Upper lobe of right lung (tissue), 1 donor: Measurements from ENCODE around the gene CEP152. TPM values are rescaled to one million over a fixed set of nuclear protein-coding genes. Genes with fewer than 3 reads are reported as not detected.

Source experiments
- ATAC-seq: fragments of 200-7000 bp; cut with Tn5 transposase; one replicate; pipeline ENCODE4 v1.9.1; 2020; ENCODE audit warnings: mild to moderate bottlenecking, moderate library complexity
- DNase-seq: peaks from one replicate; pipeline ENCODE4 v3.0.0-alpha.2; 2020
- H3K27ac ChIP-seq: fragments of 200-600 bp; one replicate; pipeline ENCODE4 v1.8.0; 2022
- H3K27me3 ChIP-seq: fragments of 200-600 bp; one replicate; pipeline ENCODE4 v1.8.0; 2022; ENCODE audit warnings: mild to moderate bottlenecking
- H3K36me3 ChIP-seq: fragments of 200-600 bp; one replicate; pipeline ENCODE4 v1.8.0; 2022
- H3K4me1 ChIP-seq: fragments of 200-600 bp; one replicate; pipeline ENCODE4 v1.8.0; 2022
- H3K4me3 ChIP-seq: fragments of 200-600 bp; one replicate; pipeline ENCODE4 v1.8.0; 2022; ENCODE audit warnings: mild to moderate bottlenecking
- H3K9me3 ChIP-seq: fragments of 200-600 bp; one replicate; pipeline ENCODE4 v1.8.0; 2022
- CTCF ChIP-seq: fragments of 200-600 bp; IDR thresholded peaks from one replicate; pipeline ENCODE4 v1.8.0; 2022; ENCODE audit warnings: antibody characterized with exemption
- intact Hi-C: fragments of 100-400 bp; cut with DNase I; formaldehyde crosslinking; loops from one replicate; pipeline ENCODE4 v1.11.0; 2022
- total RNA-seq: library from RNA; stranded (reverse); fragmentation: NEBNext Ultra II Directional; extraction: Animal tissue kit (Norgen Biotek cat#: 25700); gene quantifications from one replicate; pipeline ENCODE4 v1.2.1, GENCODE V29; 2021
- donor health status: DM: no; HTN: yes; CAD: no; lungs with severe emphysema.

CEP152 gene
- total RNA-seq, 1 donor from 2014 or later: 4.2 TPM

GRCh38 chr15:48696627-48697312 is 114.1 kb downstream of the CEP152 start:
- ATAC-seq: no peak
- Histone ChIP-seq H3K27ac (no peak overlapping the region), H3K36me3 (no peaks in the 10 kb centered on the region), H3K4me1 (no peaks in the 10 kb centered on the region), H3K27me3 (no peaks in the 10 kb centered on the region), H3K4me3 (no peak overlapping the region), H3K9me3 (no peaks in the 10 kb centered on the region)
- TF ChIP-seq CTCF: no peak
- intact Hi-C loops: no loop called here
- no peak for DNase-seq

- H3K27ac ChIP-seq: no peak overlapping the region
- no peak for TF ChIP-seq CTCF
- H3K27me3 ChIP-seq: no peaks in the 10 kb centered on the region
- no peaks in the 10 kb centered on the region for H3K36me3 ChIP-seq
- no peak overlapping the region for H3K4me3 ChIP-seq
- intact Hi-C loops: no loop called here
- DNase-seq: no peak
- H3K4me1 ChIP-seq: no peaks in the 10 kb centered on the region
- ATAC-seq: no peak
- no peaks in the 10 kb centered on the region for H3K9me3 ChIP-seq
Measured at GRCh38 chr15:48695827-48696573, 114.9 kb downstream of the CEP152 start.

DNA sequence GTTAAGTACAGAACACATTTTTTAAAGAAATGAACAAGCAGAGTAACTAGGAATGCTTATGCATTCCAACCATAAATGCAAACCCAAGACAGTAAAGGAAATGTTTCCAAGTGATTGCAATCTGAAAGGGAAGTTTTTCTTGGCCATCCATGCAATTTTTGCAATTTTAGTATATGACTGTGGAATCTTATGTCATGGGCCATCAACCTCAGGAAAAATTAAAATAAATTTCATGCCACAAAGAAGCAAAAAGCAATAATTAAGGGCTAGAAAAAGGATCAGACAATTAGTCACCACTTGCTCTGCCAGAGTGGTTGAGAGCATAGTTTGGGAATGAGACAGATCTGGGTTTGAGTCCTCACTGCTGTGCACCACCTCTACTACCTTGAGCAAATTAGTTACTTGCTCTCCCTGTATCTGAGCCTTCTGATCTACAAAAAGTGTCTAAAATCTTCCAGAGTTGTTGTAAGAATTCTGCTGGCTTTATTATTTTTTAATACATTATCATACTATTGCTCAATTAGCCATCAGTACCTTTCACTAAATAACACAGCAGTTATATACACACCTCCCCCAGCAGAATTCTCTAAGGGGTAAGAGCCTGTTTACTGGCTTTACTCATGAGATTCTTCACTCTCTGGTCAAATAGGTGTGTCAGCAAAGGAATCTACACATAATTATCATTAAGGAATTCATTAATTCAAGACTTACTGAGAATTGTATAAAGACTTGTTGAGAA is 115.6 kb downstream of the CEP152 start:
- no peaks in the 10 kb centered on the region for H3K27me3 ChIP-seq
- ATAC-seq (no peak), DNase-seq (no peak)
- intact Hi-C loops: no loop called here
- H3K36me3 ChIP-seq: no peaks in the 10 kb centered on the region
- no peaks in the 10 kb centered on the region for H3K9me3 ChIP-seq
- no peak for TF ChIP-seq CTCF
- H3K4me1 ChIP-seq: no peaks in the 10 kb centered on the region
- H3K27ac ChIP-seq: no peak overlapping the region
- H3K4me3 ChIP-seq: no peak overlapping the region

- no peaks in the 10 kb centered on the region for H3K9me3 ChIP-seq
- H3K27ac ChIP-seq: no peak overlapping the region
- DNase-seq (no peak), ATAC-seq (no peak)
- TF ChIP-seq CTCF: no peak
- intact Hi-C loops: no loop called here
- H3K27me3 ChIP-seq: no peaks in the 10 kb centered on the region
- no peaks in the 10 kb centered on the region for H3K4me1 ChIP-seq
- H3K36me3 ChIP-seq: no peaks in the 10 kb centered on the region
- H3K4me3 ChIP-seq: no peak overlapping the region
Measured at GRCh38 chr15:48693484-48693883, 117.4 kb downstream of the CEP152 start.

GRCh38 chr15:48688493-48688892 is 122.4 kb downstream of the CEP152 start:
- no peak for TF ChIP-seq CTCF
- ATAC-seq: no peak
- H3K27ac ChIP-seq: no peak overlapping the region
- H3K9me3 ChIP-seq: no peaks in the 10 kb centered on the region
- H3K4me1 ChIP-seq: no peaks in the 10 kb centered on the region
- no peak overlapping the region for H3K4me3 ChIP-seq
- intact Hi-C loops: no loop called here
- no peaks in the 10 kb centered on the region for H3K36me3 ChIP-seq
- DNase-seq: no peak
- no peaks in the 10 kb centered on the region for H3K27me3 ChIP-seq

Other genes with a start within 250 kb of the CEP152 start
- 46.9 TPM for gene FBN1, start 165.4 kb downstream of the CEP152 start, total RNA-seq
- 95.3 TPM for gene EID1, start 67.1 kb upstream of the CEP152 start, total RNA-seq
- gene SHC4, start 152.8 kb upstream of the CEP152 start, total RNA-seq: 0.32 TPM
- gene SECISBP2L, start 235.4 kb upstream of the CEP152 start, total RNA-seq: 119 TPM